HEK293T (cell line): ENCODE results near the gene FAM114A1.

Experiments
- CTCF ChIA-PET: fragments of 350-600 bp; formaldehyde crosslinking; extraction: SDS; loops from one replicate; lab custom pipeline; 2021; ENCODE audit warnings: antibody characterized with exemption, inconsistent platforms; lab: Yijun Ruan, JAX
- POLR2A ChIA-PET: fragments of 350-600 bp; formaldehyde crosslinking; extraction: SDS; loops from one replicate; lab custom pipeline; 2020; ENCODE audit warnings: antibody characterized with exemption, inconsistent platforms; lab: Yijun Ruan, JAX
- DNase-seq: peaks from one replicate; pipeline ENCODE4 v3.0.0; 2012; ENCODE audit warnings: mixed read lengths; ENCODE audit errors: extremely low spot score
- ARNT ChIP-seq: fragments of 450-650 bp; IDR thresholded peaks from 2 replicates; pipeline ENCODE4 v1.6.1; 2017; ENCODE audit warnings: mild to moderate bottlenecking
- BHLHE40 ChIP-seq: fragments of 450-650 bp; IDR thresholded peaks from 2 replicates; pipeline ENCODE4 v1.6.1; 2016; ENCODE audit warnings: mild to moderate bottlenecking, moderate library complexity, borderline replicate concordance
- CTBP1 ChIP-seq: fragments of 450-650 bp; IDR thresholded peaks from 2 replicates; pipeline ENCODE4 v1.6.1; 2016; ENCODE audit warnings: borderline replicate concordance
- ELF4 ChIP-seq: fragments of 450-650 bp; IDR thresholded peaks from 2 replicates; pipeline ENCODE4 v1.6.1; 2017; ENCODE audit warnings: antibody characterized with exemption
- FOXA1 ChIP-seq: fragments of 450-650 bp; IDR thresholded peaks from 2 replicates; pipeline ENCODE4 v1.6.1; 2016; ENCODE audit warnings: mild to moderate bottlenecking
- FOXK2 ChIP-seq: fragments of 450-650 bp; IDR thresholded peaks from 2 replicates; pipeline ENCODE4 v1.6.1; 2016; ENCODE audit warnings: mild to moderate bottlenecking
- FOXM1 ChIP-seq: fragments of 450-650 bp; IDR thresholded peaks from 2 replicates; pipeline ENCODE4 v1.6.1; 2017; ENCODE audit warnings: mild to moderate bottlenecking, borderline replicate concordance
- HDGF ChIP-seq: fragments of 450-650 bp; IDR thresholded peaks from 2 replicates; pipeline ENCODE4 v1.6.1; 2017; ENCODE audit warnings: antibody characterized with exemption, borderline replicate concordance
- L3MBTL2 ChIP-seq: fragments of 450-650 bp; conservative IDR thresholded peaks from 2 replicates; pipeline ENCODE4 v1.6.1; 2016; ENCODE audit warnings: mild to moderate bottlenecking
- LEF1 ChIP-seq: fragments of 450-650 bp; IDR thresholded peaks from 2 replicates; pipeline ENCODE4 v1.6.1; 2017; ENCODE audit warnings: mild to moderate bottlenecking, borderline replicate concordance
- NFRKB ChIP-seq: fragments of 450-650 bp; IDR thresholded peaks from 2 replicates; pipeline ENCODE4 v1.6.1; 2016; ENCODE audit warnings: mild to moderate bottlenecking, moderate library complexity
- PKNOX1 ChIP-seq: fragments of 450-650 bp; IDR thresholded peaks from 2 replicates; pipeline ENCODE4 v1.6.1; 2016
- SP1 ChIP-seq: fragments of 450-650 bp; IDR thresholded peaks from 2 replicates; pipeline ENCODE4 v1.6.1; 2017
- SUZ12 ChIP-seq: fragments of 450-650 bp; IDR thresholded peaks from 2 replicates; pipeline ENCODE4 v1.6.1; 2016; ENCODE audit warnings: mild to moderate bottlenecking
- TARDBP ChIP-seq: fragments of 450-650 bp; IDR thresholded peaks from 2 replicates; pipeline ENCODE4 v1.6.1; 2016
- ZNF384 ChIP-seq: fragments of 450-650 bp; IDR thresholded peaks from 2 replicates; pipeline ENCODE4 v1.6.1; 2016

Gene FAM114A1

GRCh38 chr4:38943343-38943742, 75.7 kb downstream of the FAM114A1 start:
- TF ChIP-seq TARDBP (no peak), FOXA1 (no peak), FOXM1 (no peak), HDGF (no peak), SUZ12 (no peak), PKNOX1 (no peak), ELF4 (no peak), ZNF384 (no peak), LEF1 (no peak), L3MBTL2 (no peak), CTBP1 (no peak), ARNT (no peak), BHLHE40 (no peak), FOXK2 (no peak)
- CTCF ChIA-PET, result no interaction called here
- DNase-seq, result no peak
- POLR2A ChIA-PET, result no interaction called here

- ChIA-PET CTCF (no interaction called here), POLR2A (no interaction called here)
- TF ChIP-seq ELF4, result no peak
- no peak for TF ChIP-seq FOXK2
- no peak for TF ChIP-seq CTBP1
- no peak for TF ChIP-seq L3MBTL2
- TF ChIP-seq ZNF384, result no peak
- no peak for TF ChIP-seq BHLHE40
- no peak for TF ChIP-seq ARNT
- no peak for TF ChIP-seq LEF1
- TF ChIP-seq SP1, result no peak
- no peak for TF ChIP-seq SUZ12
- no peak for TF ChIP-seq NFRKB
- no peak for TF ChIP-seq FOXM1
- no peak for TF ChIP-seq PKNOX1
- no peak for TF ChIP-seq FOXA1
- no peak for TF ChIP-seq TARDBP
- DNase-seq, result no peak
Measured at GRCh38 chr4:38944440-38944839, 76.8 kb downstream of the FAM114A1 start.

- TF ChIP-seq ARNT, result no peak
- TF ChIP-seq L3MBTL2, result no peak
- TF ChIP-seq LEF1, result no peak
- no peak for TF ChIP-seq HDGF
- no peak for TF ChIP-seq BHLHE40
- DNase-seq, result no peak
- POLR2A ChIA-PET, result no interaction called here
- CTCF ChIA-PET, result no interaction called here
Measured at GRCh38 chr4:38946919-38947318, 79.3 kb downstream of the FAM114A1 start.

GRCh38 chr4:38948551-38948950, 80.9 kb downstream of the FAM114A1 start:
- TF ChIP-seq FOXA1, result no peak
- no peak for TF ChIP-seq BHLHE40
- no peak for TF ChIP-seq HDGF
- TF ChIP-seq SP1, result no peak
- no peak for TF ChIP-seq LEF1
- no peak for TF ChIP-seq ELF4
- no peak for TF ChIP-seq ZNF384
- TF ChIP-seq FOXM1, result no peak
- TF ChIP-seq CTBP1, result no peak
- no peak for TF ChIP-seq TARDBP
- TF ChIP-seq ARNT, result no peak
- no peak for TF ChIP-seq PKNOX1
- TF ChIP-seq NFRKB, result no peak
- no peak for TF ChIP-seq SUZ12
- no peak for TF ChIP-seq L3MBTL2
- CTCF ChIA-PET, result no interaction called here
- POLR2A ChIA-PET, result no interaction called here
- no peak for DNase-seq

GRCh38 chr4:38949411-38950051, 81.9 kb downstream of the FAM114A1 start:
- TF ChIP-seq SP1, result no peak
- TF ChIP-seq HDGF, result no peak
- no peak for TF ChIP-seq PKNOX1
- no peak for TF ChIP-seq BHLHE40
- ChIA-PET POLR2A (no interaction called here), CTCF (no interaction called here)
- DNase-seq, result no peak

- CTCF ChIA-PET, result no interaction called here
- DNase-seq, result no peak
- no peak for TF ChIP-seq TARDBP
- TF ChIP-seq CTBP1, result no peak
- TF ChIP-seq LEF1, result no peak
- TF ChIP-seq L3MBTL2, result no peak
- TF ChIP-seq NFRKB, result no peak
- TF ChIP-seq FOXM1, result no peak
- TF ChIP-seq PKNOX1, result no peak
- TF ChIP-seq FOXA1, result no peak
- TF ChIP-seq HDGF, result no peak
- no peak for TF ChIP-seq BHLHE40
- TF ChIP-seq ELF4, result no peak
- no peak for TF ChIP-seq SP1
- no peak for TF ChIP-seq FOXK2
- no peak for TF ChIP-seq SUZ12
- TF ChIP-seq ZNF384, result no peak
- no peak for TF ChIP-seq ARNT
- POLR2A ChIA-PET, result no interaction called here
Measured at GRCh38 chr4:38950159-38950558, 82.6 kb downstream of the FAM114A1 start.
